Measurements from ENCODE around the gene AGTRAP.

DNA sequence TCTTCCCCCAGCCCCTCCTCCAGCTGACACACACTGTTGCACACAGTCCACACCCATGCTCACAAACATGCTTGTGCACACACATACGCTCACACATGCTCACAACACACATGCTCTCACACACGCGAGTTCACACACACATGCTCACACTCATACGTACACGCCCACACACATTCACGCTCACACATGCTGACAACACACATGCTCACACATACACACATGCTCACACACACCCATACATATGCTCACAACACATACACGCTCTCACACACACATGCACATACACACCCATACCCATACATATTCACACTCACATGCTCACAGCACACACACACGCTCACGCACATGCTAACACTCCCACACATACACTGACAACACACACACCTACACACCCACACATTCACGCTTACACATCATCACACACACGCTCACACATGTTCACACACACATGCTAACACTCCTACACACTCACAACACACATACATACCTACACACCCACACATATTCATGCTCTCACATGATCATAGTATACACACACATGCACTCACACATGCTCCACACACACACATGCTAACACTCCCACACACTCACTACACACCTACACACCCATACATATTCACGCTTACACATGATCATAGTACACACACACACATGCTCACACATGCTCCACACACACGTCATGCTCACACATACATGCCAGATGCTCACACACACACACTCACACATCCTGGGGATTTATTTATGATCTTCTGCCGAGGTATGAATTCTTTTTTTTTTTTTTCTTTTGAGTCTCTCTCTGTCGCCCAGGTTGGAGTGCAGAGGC is 33.7 kb upstream of the AGTRAP start:
- TF ChIP-seq SUZ12 (IDR thresholded peaks at IDR 0.05; ENCODE audit: extremely low read depth, insufficient read depth, insufficient read length) (no peak), YY1 (IDR thresholded peaks at IDR 0.05; ENCODE audit: insufficient read depth, insufficient read length) (no peak), ZNF274 (IDR thresholded peaks at IDR 0.05; ENCODE audit: low read depth, low read length) (no peak)
